ENCODE results near the gene BASP1.
"Not testable (repeated sequence)": the region's sequence is repeated elsewhere in the genome, so short reads cannot be mapped to it uniquely, and the experiment has no call there.

The BASP1 gene

GRCh38 chr5:17259012-17259411, 41.6 kb downstream of the BASP1 start:
- DNase-seq = not testable (repeated sequence)

DNA sequence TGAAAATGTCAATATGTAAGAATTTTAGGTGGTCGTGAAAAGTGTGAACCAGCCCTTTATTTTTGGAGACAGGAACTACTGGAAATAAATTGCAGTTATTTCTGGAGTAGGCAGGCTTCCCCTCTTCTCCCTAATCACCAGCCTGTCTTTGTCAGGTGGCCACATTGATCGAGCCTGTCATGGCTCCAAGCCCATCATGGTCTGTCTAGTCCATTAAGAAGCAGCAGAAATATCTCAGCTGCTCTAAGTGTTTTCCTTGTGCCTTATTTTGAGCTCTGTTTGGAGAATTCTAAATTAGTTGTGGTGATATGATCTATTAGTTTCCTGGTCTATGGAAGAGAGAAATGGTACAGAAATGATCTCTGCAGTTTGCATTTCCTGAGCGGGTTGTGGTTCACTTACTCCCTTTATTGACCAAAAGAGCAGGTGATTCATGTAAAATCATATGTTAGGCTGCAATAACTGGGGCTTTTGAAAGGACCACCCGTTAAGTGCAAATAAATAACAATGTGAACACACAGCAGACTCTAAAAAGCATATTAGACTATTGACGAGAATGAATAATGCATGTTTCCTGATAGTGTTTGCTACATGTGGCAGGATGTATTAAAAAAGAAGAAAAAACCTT, 42.3 kb downstream of the BASP1 start:
- DNase-seq = no peak

GRCh38 chr5:17260549-17260948, 43.1 kb downstream of the BASP1 start:
- DNase-seq = no peak

GRCh38 chr5:17261075-17261474, 43.6 kb downstream of the BASP1 start:
- DNase-seq = no peak

GRCh38 chr5:17265041-17265440, 47.6 kb downstream of the BASP1 start:
- no peak for DNase-seq

DNA sequence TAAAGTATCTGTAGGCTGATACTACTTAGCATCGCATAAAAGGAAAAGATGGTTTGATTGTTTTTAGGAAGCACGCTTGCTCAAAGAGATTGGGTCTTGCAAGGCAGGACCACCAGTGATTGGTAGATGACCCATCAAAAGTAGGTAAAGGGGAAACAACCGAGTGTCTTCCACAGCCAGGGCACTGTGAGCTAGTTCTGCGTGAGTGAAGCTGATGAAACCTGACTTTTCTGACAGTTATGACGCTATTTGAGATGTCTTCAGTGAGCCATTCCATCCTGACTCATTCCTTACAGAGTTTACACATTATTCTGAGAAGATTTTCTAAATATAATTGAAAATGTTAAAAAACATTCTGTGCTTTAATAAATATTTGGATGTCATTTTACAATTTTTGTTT, 49.7 kb downstream of the BASP1 start:
- no peak for DNase-seq

DNA sequence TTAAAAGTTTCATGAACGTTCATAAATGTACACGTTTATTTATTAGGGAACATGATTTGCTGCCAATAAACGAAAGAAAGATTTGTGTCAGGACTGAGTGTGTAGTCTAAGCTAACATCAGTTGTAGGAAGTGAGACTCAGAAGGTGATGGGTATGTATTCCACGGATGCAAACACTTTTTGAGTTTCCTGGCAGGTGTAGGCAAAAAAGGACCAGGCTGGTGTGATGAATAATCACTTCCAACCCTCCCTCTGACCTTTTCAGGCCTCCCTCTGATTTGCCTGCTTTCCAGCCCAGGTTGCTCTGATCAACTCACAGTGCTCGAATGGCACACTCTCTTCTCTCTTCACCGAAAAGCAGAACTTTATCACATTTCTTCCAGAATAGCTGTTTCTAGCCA, 51.8 kb downstream of the BASP1 start:
- no peak for DNase-seq

GRCh38 chr5:17272111-17272510, 54.7 kb downstream of the BASP1 start:
- DNase-seq = no peak

GRCh38 chr5:17275289-17276158, 58.1 kb downstream of the BASP1 start:
- DNase-seq = no peak

DNA sequence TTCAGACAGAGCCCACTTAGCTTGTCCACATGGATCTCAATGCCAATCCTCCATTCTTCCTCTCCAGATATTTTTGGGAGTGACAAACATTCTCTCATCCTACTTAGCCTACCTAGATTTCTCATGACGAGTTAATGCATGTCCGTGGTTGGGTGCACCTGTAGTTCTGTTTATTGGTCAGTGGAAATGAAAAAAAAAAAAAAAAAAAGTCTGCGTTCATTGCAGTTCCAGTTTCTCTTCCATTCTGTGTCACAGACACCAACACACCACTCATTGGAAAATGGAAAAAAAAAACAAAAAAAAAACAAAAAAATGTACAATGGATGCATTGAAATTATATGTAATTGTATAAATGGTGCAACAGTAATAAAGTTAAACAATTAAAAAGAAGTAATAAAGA, 59.0 kb downstream of the BASP1 start:
- DNase-seq = no peak

GRCh38 chr5:17277907-17278306, 60.5 kb downstream of the BASP1 start:
- no peak for DNase-seq

- DNase-seq = no peak
Observed at GRCh38 chr5:17278931-17279330, 61.5 kb downstream of the BASP1 start.

DNA sequence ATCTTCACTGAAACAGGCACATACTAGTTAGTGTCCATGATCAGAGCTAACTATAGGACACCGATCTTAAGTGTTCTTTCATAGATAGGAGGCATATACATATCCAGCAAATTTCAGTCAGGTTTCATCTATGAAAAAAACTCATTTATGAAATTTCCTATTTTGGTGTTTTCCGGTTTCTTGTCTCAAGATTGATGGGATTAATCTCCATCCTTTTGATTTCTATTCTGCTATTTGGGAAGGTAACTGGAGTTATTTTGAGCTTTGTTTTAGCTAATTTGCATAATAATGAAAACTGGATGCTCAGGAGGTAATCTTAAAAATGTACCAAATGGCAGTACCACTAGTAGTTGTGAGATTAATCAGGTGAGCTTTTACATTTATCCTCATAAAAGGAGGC, 62.1 kb downstream of the BASP1 start:
- no peak for DNase-seq

DNA sequence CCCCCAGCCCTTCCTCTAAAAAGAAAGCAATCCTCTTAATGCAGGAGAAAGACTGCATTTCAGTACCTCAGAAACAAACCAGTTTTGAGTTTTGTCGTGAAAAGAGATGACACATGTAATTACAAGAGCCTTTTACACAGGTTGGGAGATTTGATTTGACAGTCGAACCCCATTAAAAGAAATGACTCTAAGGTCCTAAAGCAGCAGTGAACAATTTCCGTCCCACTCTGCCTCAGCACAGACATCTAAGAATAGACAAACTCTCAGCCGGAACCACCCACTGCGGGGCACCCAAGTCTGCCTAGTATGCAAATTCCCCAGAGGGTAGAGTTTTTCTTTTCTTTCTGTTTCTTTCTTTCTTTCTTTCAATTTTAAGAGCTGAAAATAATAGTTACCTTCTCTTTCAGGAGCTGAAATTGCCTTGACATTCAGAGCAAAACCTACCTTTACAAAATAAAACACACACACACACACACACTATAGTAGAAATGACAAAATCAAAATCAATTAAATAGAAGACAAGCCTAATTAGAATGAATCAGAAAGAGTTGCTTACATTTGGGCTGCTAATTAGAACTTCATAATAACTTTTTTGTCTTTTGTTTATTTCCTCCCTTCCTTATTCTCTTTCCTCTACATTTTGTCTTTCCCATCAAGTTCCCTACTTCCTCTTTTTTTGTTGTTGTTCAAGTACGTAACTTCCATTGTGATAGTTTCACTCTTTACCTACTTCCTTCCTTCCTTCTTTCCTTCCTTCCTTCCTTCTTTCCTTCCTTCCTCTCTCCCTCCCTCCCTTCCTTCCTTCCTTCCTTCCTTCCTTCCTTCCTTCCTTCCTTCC, 65.1 kb downstream of the BASP1 start:
- DNase-seq = peak; percentile 6

DNA sequence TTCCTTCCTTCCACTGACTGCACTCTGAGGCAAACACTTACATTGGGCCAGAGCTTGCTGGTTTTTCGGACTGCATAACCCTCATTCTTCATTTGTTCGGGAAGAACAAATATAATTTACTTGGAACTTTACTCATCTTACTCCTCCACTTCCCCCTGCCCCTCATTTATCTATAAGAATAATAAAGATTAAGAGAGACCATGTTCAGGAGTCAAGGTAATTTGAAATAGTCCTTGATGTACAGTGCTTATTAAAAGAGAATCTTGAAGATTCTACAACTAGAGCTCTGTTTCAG, 65.6 kb downstream of the BASP1 start:
- no peak for DNase-seq

GRCh38 chr5:17287501-17288155, 70.2 kb downstream of the BASP1 start:
- no peak for DNase-seq

DNA sequence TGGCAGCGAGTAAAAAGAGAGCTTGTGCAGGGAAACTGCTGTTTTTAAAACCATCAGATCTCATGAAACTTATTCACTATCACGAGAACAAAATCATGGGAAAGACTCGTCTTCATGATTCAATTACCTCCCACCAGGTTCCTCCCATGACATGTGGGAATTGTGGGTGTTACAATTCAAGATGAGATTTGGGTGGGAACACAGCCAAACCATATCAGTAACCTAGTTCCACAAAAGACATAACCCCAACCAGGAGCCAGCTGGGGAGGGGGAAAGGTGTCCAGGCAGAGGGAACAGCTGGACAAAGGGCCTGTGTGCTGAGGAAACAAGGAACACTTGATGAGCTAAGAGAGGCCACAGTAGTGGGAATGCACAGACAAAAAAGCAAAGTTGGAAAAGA, 71.1 kb downstream of the BASP1 start:
- DNase-seq = no peak

- DNase-seq = no peak
Observed at GRCh38 chr5:17289681-17290539, 72.5 kb downstream of the BASP1 start.

DNA sequence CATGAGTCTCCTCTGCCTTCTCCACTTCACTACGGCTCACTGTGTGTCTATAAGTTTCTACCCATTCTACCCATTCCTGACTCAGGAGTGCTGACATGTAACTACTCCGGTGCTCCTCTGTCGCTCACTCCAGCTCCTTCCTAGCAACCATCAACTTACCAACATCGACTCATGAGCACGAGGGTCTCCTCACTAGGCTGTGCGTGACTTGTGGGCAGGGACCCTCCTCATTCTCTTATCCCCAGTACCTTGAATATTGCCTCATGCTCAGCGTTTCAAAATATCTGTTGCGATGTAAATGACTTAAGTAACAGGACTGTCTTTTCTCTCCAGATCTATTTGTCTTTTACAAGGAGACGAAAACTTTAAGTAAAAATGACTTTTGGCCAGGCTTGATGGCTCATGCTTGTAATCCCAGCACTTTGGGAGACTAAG, 73.1 kb downstream of the BASP1 start:
- no peak for DNase-seq

DNA sequence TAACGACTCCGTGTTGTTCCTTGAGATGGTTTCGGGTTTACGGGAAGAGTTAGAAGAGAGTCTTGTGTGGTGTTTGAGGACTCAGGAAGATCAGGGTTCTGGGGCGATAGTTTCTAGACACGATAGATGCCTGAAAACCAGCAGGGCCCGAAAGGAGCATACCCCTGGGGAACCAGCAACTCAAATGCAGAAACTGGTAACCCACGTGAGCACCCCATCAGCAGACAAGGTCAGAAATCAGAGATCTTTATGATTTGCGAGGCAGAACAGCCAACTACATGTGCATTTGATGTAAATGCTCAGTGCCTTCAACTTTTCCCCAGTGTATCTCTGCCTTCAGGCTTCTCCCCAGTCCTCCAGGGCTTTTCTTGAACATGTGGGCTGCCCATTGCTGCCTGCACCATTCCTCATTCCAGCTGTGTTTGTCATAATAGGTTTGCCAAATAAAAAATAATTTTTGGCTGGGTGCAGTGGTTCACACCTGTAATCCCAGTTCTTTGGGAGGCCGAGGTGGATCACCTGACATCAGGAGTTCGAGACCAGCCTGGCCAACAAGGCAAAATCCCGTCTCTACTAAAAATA, 75.1 kb downstream of the BASP1 start:
- DNase-seq = no peak

DNA sequence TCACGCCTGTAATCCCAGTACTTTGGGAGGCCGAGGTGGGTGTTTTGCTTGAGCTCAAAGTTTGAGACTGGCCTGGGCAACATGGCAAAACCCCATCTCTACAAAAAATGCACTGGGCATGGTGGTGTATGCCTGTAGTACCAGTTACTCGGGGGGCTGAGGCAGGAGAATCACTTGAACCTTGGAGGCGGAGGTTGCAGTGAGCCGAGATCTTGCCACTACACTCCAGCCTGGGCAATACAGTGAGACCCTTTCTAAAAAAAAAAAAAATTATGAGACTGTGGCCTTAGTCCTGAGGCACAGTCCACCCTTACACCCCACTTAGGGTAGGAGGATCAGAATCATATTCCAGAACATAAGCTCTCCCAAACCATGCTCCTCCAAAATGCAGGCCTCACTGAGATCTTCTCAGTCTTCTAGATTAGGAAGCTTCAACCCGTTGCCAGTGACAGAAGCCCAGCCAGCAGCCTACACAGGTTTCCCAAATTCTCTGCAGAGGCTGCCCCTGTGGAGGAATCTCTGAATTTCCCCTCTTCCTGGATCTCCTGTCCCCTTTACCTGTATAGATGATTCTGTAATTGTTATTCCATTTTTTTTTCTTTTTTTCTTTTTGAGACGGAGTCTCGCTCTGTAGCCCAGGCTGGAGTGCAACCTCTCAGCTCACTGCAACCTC, 77.3 kb downstream of the BASP1 start:
- DNase-seq = no peak
